Panc1 (cell line): ENCODE measurements around the gene GTF2A1L. TPM values are rescaled to one million over a fixed set of nuclear protein-coding genes. Genes with fewer than 3 reads are reported as not detected.

Experiments used
- ATAC-seq: fragments of 200-7000 bp; cut with Tn5 transposase; 2 replicates; pipeline ENCODE4 v1.9.1; 2020; ENCODE audit warnings: mild to moderate bottlenecking, moderate library complexity
- BruUV-seq: library from RNA; stranded (reverse); fragments of 400-500 nt; replicated peaks from 2 replicates; lab custom pipeline; 2021; lab: Mats Ljungman, UMichigan
- CTCF ChIA-PET: fragments of 300-600 bp; sonication (Branson Sonifier 250); formaldehyde crosslinking; loops from one replicate; lab custom pipeline; 2022; ENCODE audit warnings: antibody characterized with exemption; lab: Charles Lee
- POLR2A ChIA-PET: fragments of 300-600 bp; sonication (Branson Sonifier 250); formaldehyde crosslinking; loops from one replicate; lab custom pipeline; 2022; ENCODE audit warnings: antibody characterized with exemption; lab: Charles Lee
- DNase-seq: peaks from one replicate; pipeline ENCODE4 v3.0.0-alpha.2; 2010; ENCODE audit warnings: low read depth, low spot score
- H3K27ac ChIP-seq: 2 replicates; pipeline ENCODE4 v1.5.1; 2011; ENCODE audit warnings: mild to moderate bottlenecking, low read length, inconsistent platforms
- H3K27me3 ChIP-seq: fragments of 200-500 bp; sonication (Bioruptor generic); 2 replicates; pipeline ENCODE4 v1.6.0; 2014; ENCODE audit warnings: low read length, inconsistent platforms; ENCODE audit not compliant: control insufficient read depth, insufficient read depth
- H3K36me3 ChIP-seq: fragments of 200-500 bp; sonication (Bioruptor generic); 2 replicates; pipeline ENCODE4 v1.5.1; 2014; ENCODE audit warnings: inconsistent platforms, mild to moderate bottlenecking, low read length, moderate library complexity; ENCODE audit not compliant: control insufficient read depth, insufficient read depth
- H3K4me1 ChIP-seq: 2 replicates; pipeline ENCODE4 v1.5.1; 2011; ENCODE audit warnings: inconsistent platforms, mild to moderate bottlenecking, low read length, moderate library complexity; ENCODE audit not compliant: control insufficient read depth, insufficient read depth
- H3K4me3 ChIP-seq, 2 experiments: 2 replicates each; pipeline ENCODE4 v1.5.1; 2011 to 2012; ENCODE audit warnings: low read depth in 2 of 2, low read length in 2 of 2, mild to moderate bottlenecking in 2 of 2, inconsistent platforms in 1 of 2, moderate library complexity in 1 of 2
- H3K9me3 ChIP-seq: fragments of 200-500 bp; sonication (Bioruptor generic); 2 replicates; pipeline ENCODE4 v1.5.1; 2014; ENCODE audit warnings: low read depth, mild to moderate bottlenecking, inconsistent platforms, low read length, moderate library complexity; ENCODE audit not compliant: control insufficient read depth, insufficient read depth
- CTCF ChIP-seq: fragments of 450-650 bp; IDR thresholded peaks from 2 replicates; pipeline ENCODE4 v1.5.1; 2017; ENCODE audit warnings: mild to moderate bottlenecking
- POLR2AphosphoS5 ChIP-seq: IDR thresholded peaks from 2 replicates; pipeline ENCODE4 v1.6.1; 2012; ENCODE audit warnings: mild to moderate bottlenecking, low read depth, low read length, moderate library complexity
- REST ChIP-seq, 2 experiments: IDR thresholded peaks; 2 replicates each; pipeline ENCODE4 v1.6.1; 2011 to 2012; ENCODE audit warnings: low read depth in 2 of 2, control low read depth in 1 of 2, low read length in 1 of 2, mild to moderate bottlenecking in 1 of 2, moderate library complexity in 1 of 2; ENCODE audit not compliant: insufficient read depth in 1 of 2
- SIN3A ChIP-seq: IDR thresholded peaks from 2 replicates; pipeline ENCODE4 v1.6.1; 2012; ENCODE audit warnings: low read depth, mild to moderate bottlenecking, low read length, moderate library complexity, borderline replicate concordance; ENCODE audit not compliant: insufficient read depth
- TCF7L2 ChIP-seq: IDR thresholded peaks from 2 replicates; pipeline ENCODE4 v1.6.1; 2011; ENCODE audit warnings: mild to moderate bottlenecking, low read depth, low read length, inconsistent platforms
- in situ Hi-C: cut with HindIII; loops from 2 replicates; pipeline ENCODE4 v1.10.0; 2016; ENCODE audit warnings: low sequenced_read_pairs, low pct_unique_long_range_greater_than_20kb
- intact Hi-C: fragments of 100-400 bp; cut with micrococcal nuclease; formaldehyde crosslinking; loops from one replicate; pipeline ENCODE4 v1.10.0; 2022; ENCODE audit not compliant: unreplicated experiment
- total RNA-seq: library from RNA; stranded (reverse); gene quantifications from one replicate; pipeline ENCODE4 v1.2.1, GENCODE V29; 2021; ENCODE audit not compliant: unreplicated experiment

The GTF2A1L gene
- total RNA-seq, 1 experiment from 2014 or later, result not detected

GRCh38 chr2:48715956-48716355 lies 98.3 kb downstream of the GTF2A1L start:
- no TSS peak for BruUV-seq
- no peak for ATAC-seq
- in situ Hi-C loops, result no loop called here
- peaks cover 6% of the 10 kb centered on the region for H3K27me3 ChIP-seq
- DNase-seq, result no peak
- H3K4me3 ChIP-seq, result no peak overlapping the region
- POLR2A ChIA-PET, result no interaction called here
- no peak for TF ChIP-seq SIN3A
- TF ChIP-seq CTCF, result no peak
- TF ChIP-seq TCF7L2, result no peak
- TF ChIP-seq POLR2AphosphoS5, result no peak
- TF ChIP-seq REST (IDR thresholded peaks at IDR 0.05; ENCODE audit: insufficient read depth in 1 of 2, low read depth in 2 of 2, low read length in 1 of 2), result no peak
- intact Hi-C loops, result no loop called here
- CTCF ChIA-PET, result no interaction called here
- H3K9me3 ChIP-seq, result no peaks in the 10 kb centered on the region
- no peaks in the 10 kb centered on the region for H3K36me3 ChIP-seq
- no peaks in the 10 kb centered on the region for H3K4me1 ChIP-seq
- no peak overlapping the region for H3K27ac ChIP-seq

- Histone ChIP-seq H3K36me3 (no peaks in the 10 kb centered on the region), H3K4me3 (no peak overlapping the region), H3K4me1 (no peaks in the 10 kb centered on the region), H3K27me3 (peaks cover 2% of the 10 kb centered on the region; the same call in 1 of the 2 replicates), H3K27ac (no peak overlapping the region), H3K9me3 (no peaks in the 10 kb centered on the region)
- TF ChIP-seq CTCF, result no peak
- TF ChIP-seq SIN3A, result no peak
- no peak for TF ChIP-seq POLR2AphosphoS5
- no peak for TF ChIP-seq REST (IDR thresholded peaks at IDR 0.05; ENCODE audit: insufficient read depth in 1 of 2, low read depth in 2 of 2, low read length in 1 of 2)
- TF ChIP-seq TCF7L2, result no peak
- ChIA-PET POLR2A (no interaction called here), CTCF (no interaction called here)
- BruUV-seq, result no TSS peak
- DNase-seq (no peak), ATAC-seq (no peak)
- intact Hi-C loops, result no loop called here
- in situ Hi-C loops, result no loop called here
Observed at GRCh38 chr2:48717846-48718245, 100.2 kb downstream of the GTF2A1L start.
